Heart left ventricle (tissue), 13 donors: ENCODE results near the gene CISH.

ENCODE experiments used
- POLR2A ChIP-seq, 2 donors: fragments of 450-650 bp; IDR thresholded peaks; one replicate each; pipeline ENCODE4 v1.6.1; 2017; ENCODE audit warnings: antibody characterized with exemption in 2 of 2, mild to moderate bottlenecking in 2 of 2, moderate library complexity in 2 of 2
- TF ChIP-seq, protein P1 (sequence below), 12 donors: fragments of 200-600 bp; sonication (generic) in 4 of 12; IDR thresholded peaks; one replicate each; pipeline versions ENCODE4 v1.5.0 to v1.8.0; 2018 to 2022; ENCODE audit warnings: antibody characterized with exemption in 12 of 12, mild to moderate bottlenecking in 5 of 12
- donor health status: ischemic (EF 13 %, LVEDD 7.1; RV severe dilation, severe dysfunction).
- donor health status: DM: no; HTN: yes; CAD: no.
- donor health status: DM: no; HTN: no; CAD: no.
- donor health status: ischemic (EF 25% LVEDD 6.9; RV normal size, moderate dysfunction).
- donor health status: ischemic (EF 25% LVEDD 5.7; RV mildly dilated, moderate dysfunction).
- donor health status: ischemic (EF 35%, LVEDD 5.7; RV mildly dilated, moderate dysfunction).
- donor health status: nonischemic (EF 11% LVEDD 7.7; RV severe dilation, severe dysfunction).
- donor health status: DM: yes; HTN: yes; CAD: no.
- donor health status: PGD.
- donor health status: ischemic (EF 29% LVEDD 5.4; RV normal size, mild dysfunction).
- donor health status: nonischemic (EF 23%, LVEDD 6.1; RV moderate dilation, normal function).

DNA sequence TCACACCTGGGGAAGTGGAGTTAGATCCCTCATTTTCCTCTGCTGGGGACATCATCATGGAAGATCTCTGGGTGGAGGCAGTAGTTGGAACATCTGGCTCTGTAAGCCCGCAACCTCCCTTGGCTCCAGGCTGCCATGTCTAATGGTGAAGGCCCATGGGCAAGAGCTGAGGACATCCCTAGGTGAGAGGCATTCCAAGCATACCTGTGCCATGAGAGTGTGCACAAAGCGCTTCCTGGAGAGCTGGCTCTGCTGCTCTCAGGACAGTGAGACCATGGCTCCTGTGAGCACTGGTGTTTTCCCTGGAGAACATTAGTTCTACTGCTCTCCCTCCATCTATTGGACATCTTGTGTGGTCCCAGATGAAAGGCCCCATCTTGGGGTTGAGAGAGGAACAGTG is 13.1 kb upstream of the CISH start:
- TF ChIP-seq POLR2A (IDR thresholded peaks at IDR 0.05) = no peak
- TF ChIP-seq, protein P1, sequence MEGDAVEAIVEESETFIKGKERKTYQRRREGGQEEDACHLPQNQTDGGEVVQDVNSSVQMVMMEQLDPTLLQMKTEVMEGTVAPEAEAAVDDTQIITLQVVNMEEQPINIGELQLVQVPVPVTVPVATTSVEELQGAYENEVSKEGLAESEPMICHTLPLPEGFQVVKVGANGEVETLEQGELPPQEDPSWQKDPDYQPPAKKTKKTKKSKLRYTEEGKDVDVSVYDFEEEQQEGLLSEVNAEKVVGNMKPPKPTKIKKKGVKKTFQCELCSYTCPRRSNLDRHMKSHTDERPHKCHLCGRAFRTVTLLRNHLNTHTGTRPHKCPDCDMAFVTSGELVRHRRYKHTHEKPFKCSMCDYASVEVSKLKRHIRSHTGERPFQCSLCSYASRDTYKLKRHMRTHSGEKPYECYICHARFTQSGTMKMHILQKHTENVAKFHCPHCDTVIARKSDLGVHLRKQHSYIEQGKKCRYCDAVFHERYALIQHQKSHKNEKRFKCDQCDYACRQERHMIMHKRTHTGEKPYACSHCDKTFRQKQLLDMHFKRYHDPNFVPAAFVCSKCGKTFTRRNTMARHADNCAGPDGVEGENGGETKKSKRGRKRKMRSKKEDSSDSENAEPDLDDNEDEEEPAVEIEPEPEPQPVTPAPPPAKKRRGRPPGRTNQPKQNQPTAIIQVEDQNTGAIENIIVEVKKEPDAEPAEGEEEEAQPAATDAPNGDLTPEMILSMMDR (IDR thresholded peaks at IDR 0.05) = no peak
